ENCODE measurements around the gene DOK5.

The DOK5 gene

GRCh38 chr20:54565255-54565654, 89.9 kb downstream of the DOK5 start:
- DNase-seq: no peak

GRCh38 chr20:54566031-54566688, 90.8 kb downstream of the DOK5 start:
- DNase-seq: peak; percentile 60

- DNase-seq: no peak
These were observed 95.2 kb downstream of the DOK5 start for GRCh38 chr20:54570561-54570960.

- no peak for DNase-seq
These were observed 97.5 kb downstream of the DOK5 start for GRCh38 chr20:54572665-54573435.

GRCh38 chr20:54573838-54574237, 98.4 kb downstream of the DOK5 start:
- no peak for DNase-seq

- no peak for DNase-seq
These were observed 101.1 kb downstream of the DOK5 start for GRCh38 chr20:54576518-54576917.

- DNase-seq: no peak
These were observed 102.2 kb downstream of the DOK5 start for GRCh38 chr20:54577637-54578036.

GRCh38 chr20:54585217-54585616, 109.8 kb downstream of the DOK5 start:
- DNase-seq: no peak

GRCh38 chr20:54587408-54587807, 112.0 kb downstream of the DOK5 start:
- no peak for DNase-seq

GRCh38 chr20:54589402-54590030, 114.1 kb downstream of the DOK5 start:
- no peak for DNase-seq

- peak; percentile 14 for DNase-seq
These were observed 115.5 kb downstream of the DOK5 start for GRCh38 chr20:54590856-54591255.

GRCh38 chr20:54596651-54597050, 121.3 kb downstream of the DOK5 start:
- DNase-seq: no peak

- DNase-seq: no peak
These were observed 123.0 kb downstream of the DOK5 start for GRCh38 chr20:54598352-54598751.

GRCh38 chr20:54600634-54601033, 125.2 kb downstream of the DOK5 start:
- DNase-seq: no peak

- peak; percentile 21 for DNase-seq
These were observed 126.6 kb downstream of the DOK5 start for GRCh38 chr20:54601831-54602515.

- DNase-seq: no peak
These were observed 129.9 kb downstream of the DOK5 start for GRCh38 chr20:54605319-54605718.

- DNase-seq: no peak
These were observed 131.0 kb downstream of the DOK5 start for GRCh38 chr20:54606380-54606779.

GRCh38 chr20:54608039-54608745, 132.8 kb downstream of the DOK5 start:
- DNase-seq: no peak

- no peak for DNase-seq
These were observed 133.6 kb downstream of the DOK5 start for GRCh38 chr20:54608943-54609342.

GRCh38 chr20:54611708-54612412, 136.5 kb downstream of the DOK5 start:
- DNase-seq: peak; percentile 31

GRCh38 chr20:54618412-54618811, 143.0 kb downstream of the DOK5 start:
- no peak for DNase-seq

- no peak for DNase-seq
These were observed 143.8 kb downstream of the DOK5 start for GRCh38 chr20:54619181-54619580.
